IMR-90 (cell line): ENCODE results near the gene SCRN2. TPM values are rescaled to one million over a fixed set of nuclear protein-coding genes. Genes with fewer than 3 reads are reported as not detected.

Experiments used
- BHLHE40 ChIP-seq: fragments of 150-350 bp; IDR thresholded peaks from 2 replicates; pipeline ENCODE4 v1.6.1; 2016; ENCODE audit warnings: mild to moderate bottlenecking, low read depth, low read length
- MAFK ChIP-seq: IDR thresholded peaks from 2 replicates; pipeline ENCODE4 v1.6.1; 2012; ENCODE audit warnings: low read depth, low read length, improper control_type of control experiment
- polyA plus RNA-seq, 3 experiments: library from polyadenylated mRNA; depleted of rRNA; stranded (reverse); fragments of >200 nt; gene quantifications; 2 replicates each; pipeline ENCODE4 v1.2.3, GENCODE V29; 2012; ENCODE audit warnings: low replicate concordance in 1 of 3
- total RNA-seq: library from RNA; depleted of rRNA; stranded (reverse); fragments of >200 nt; gene quantifications from 2 replicates; pipeline ENCODE4 v1.2.3, GENCODE V29; 2012; rRNA removed

SCRN2 gene
- total and polyA plus RNA-seq, 2 of the 4 experiments (the other 2 are of a cell fraction) = 17.2 to 31.0 TPM

DNA sequence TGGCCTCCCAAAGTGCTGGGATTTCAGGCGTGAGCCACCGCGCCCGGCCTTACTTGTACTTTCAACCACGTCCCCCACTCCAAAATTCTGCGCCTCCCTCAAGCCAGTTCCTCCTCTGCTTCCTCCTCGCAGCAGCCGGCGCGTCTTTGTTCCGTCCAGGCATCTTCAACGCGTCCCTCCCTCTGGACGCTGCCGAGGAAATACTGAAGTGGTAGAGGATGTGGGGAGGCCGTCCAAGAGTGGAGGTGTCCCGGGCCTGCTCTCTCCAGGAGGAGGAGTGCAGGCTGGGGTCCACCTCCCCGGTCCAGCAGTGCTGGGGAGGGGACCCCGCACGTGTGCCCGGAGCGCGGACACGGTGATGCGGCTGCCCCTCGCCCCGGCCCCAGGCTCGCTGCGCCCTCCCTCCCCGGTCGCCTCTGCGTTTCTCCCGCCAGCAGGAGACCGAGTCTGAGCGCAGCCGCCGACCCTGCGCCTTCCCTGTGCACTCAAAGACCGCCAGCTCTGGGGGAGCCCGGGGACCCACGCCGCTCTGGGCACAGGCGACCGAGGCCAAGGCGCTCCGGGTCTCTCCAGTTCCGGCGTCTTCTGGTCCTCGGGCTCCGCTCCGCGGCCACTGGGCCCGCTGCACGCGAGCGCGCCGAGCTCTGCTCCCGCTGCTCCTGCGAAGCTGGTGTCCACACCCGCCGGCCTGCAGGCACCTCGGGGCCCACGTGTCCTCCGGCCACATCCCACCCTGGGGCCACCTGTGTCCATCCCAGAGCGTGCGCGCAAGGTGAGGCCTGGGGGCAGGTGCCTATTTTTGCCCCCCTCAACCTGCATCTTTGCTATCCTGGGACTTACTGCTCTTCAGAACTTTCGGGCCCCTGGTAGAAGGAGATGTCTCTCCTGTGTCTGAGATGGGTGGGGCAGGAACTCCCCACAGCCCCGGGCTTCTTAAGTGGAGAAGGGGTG lies 51.2 kb downstream of the SCRN2 start (continued):
- TF ChIP-seq MAFK (no peak), BHLHE40 (no peak)

Other genes with a start within 250 kb of the SCRN2 start
- 659 and 1,082 TPM in 2 replicates for gene KPNB1, start 191.4 kb downstream of the SCRN2 start, total RNA-seq
- gene KPNB1, start 191.4 kb downstream of the SCRN2 start, polyA plus RNA-seq (2012; rRNA removed) = 191 and 206 TPM in 2 replicates
- gene TBKBP1, start 147.1 kb downstream of the SCRN2 start, total RNA-seq = 3.4 and 3.6 TPM in 2 replicates
- 7.6 and 8.5 TPM in 2 replicates for gene TBKBP1, start 147.1 kb downstream of the SCRN2 start, polyA plus RNA-seq (2012; rRNA removed)
- gene TBX21, start 108.0 kb downstream of the SCRN2 start, total RNA-seq = not detected in 2 replicates
- gene TBX21, start 108.0 kb downstream of the SCRN2 start, polyA plus RNA-seq (2012; rRNA removed) = not detected in 2 replicates
- gene OSBPL7, start 19.5 kb downstream of the SCRN2 start, total RNA-seq = 4.7 and 5.2 TPM in 2 replicates
- 14.5 and 16.3 TPM in 2 replicates for gene OSBPL7, start 19.5 kb downstream of the SCRN2 start, polyA plus RNA-seq (2012; rRNA removed)
- gene MRPL10, start 9.7 kb downstream of the SCRN2 start, total RNA-seq = 28.1 and 32.3 TPM in 2 replicates
- 57.7 and 61.8 TPM in 2 replicates for gene MRPL10, start 9.7 kb downstream of the SCRN2 start, polyA plus RNA-seq (2012; rRNA removed)
- not detected in 2 replicates for gene LRRC46, start 9.6 kb downstream of the SCRN2 start, total RNA-seq
- gene LRRC46, start 9.6 kb downstream of the SCRN2 start, polyA plus RNA-seq (2012; rRNA removed) = 0.77 and 0.80 TPM in 2 replicates
- gene SP6, start 9.9 kb upstream of the SCRN2 start, total RNA-seq = under 0.01 TPM in 2 replicates
- gene SP6, start 9.9 kb upstream of the SCRN2 start, polyA plus RNA-seq (2012; rRNA removed) = 0.31 and 0.32 TPM in 2 replicates
- 0.72 and 1.4 TPM in 2 replicates for gene SP2, start 55.0 kb upstream of the SCRN2 start, total RNA-seq
- 13.8 and 14.0 TPM in 2 replicates for gene SP2, start 55.0 kb upstream of the SCRN2 start, polyA plus RNA-seq (2012; rRNA removed)
- gene PNPO, start 100.3 kb upstream of the SCRN2 start, total RNA-seq = 32.5 and 34.1 TPM in 2 replicates
- 13.6 and 13.9 TPM in 2 replicates for gene PNPO, start 100.3 kb upstream of the SCRN2 start, polyA plus RNA-seq (2012; rRNA removed)
- gene PRR15L, start 116.6 kb upstream of the SCRN2 start, total RNA-seq = not detected in 2 replicates
- not detected in 2 replicates for gene PRR15L, start 116.6 kb upstream of the SCRN2 start, polyA plus RNA-seq (2012; rRNA removed)
- 56.7 and 75.3 TPM in 2 replicates for gene CDK5RAP3, start 129.8 kb upstream of the SCRN2 start, total RNA-seq
- gene CDK5RAP3, start 129.8 kb upstream of the SCRN2 start, polyA plus RNA-seq (2012; rRNA removed) = 138 and 153 TPM in 2 replicates
- 41.0 and 60.5 TPM in 2 replicates for gene COPZ2, start 196.5 kb upstream of the SCRN2 start, total RNA-seq
- 86.1 and 89.4 TPM in 2 replicates for gene COPZ2, start 196.5 kb upstream of the SCRN2 start, polyA plus RNA-seq (2012; rRNA removed)
- 35.6 and 42.8 TPM in 2 replicates for gene NFE2L1, start 207.1 kb upstream of the SCRN2 start, total RNA-seq
- gene NFE2L1, start 207.1 kb upstream of the SCRN2 start, polyA plus RNA-seq (2012; rRNA removed) = 122 and 125 TPM in 2 replicates